NCI-H1436 treated with DMSO at 0.1 percent for 48 hours (cell line): Measurements from ENCODE around the gene FAM219A.

Experiments used
- DNase-seq: peaks from one replicate; lab custom pipeline; 2025; lab: John Stamatoyannopoulos, UW

FAM219A gene

GRCh38 chr9:34400686-34401602, 57.4 kb downstream of the FAM219A start:
- no peak for DNase-seq

- no peak for DNase-seq
Observed at GRCh38 chr9:34400275-34400674, 58.1 kb downstream of the FAM219A start.

- DNase-seq: no peak
Observed at GRCh38 chr9:34399729-34400128, 58.6 kb downstream of the FAM219A start.

GRCh38 chr9:34398875-34399274, 59.5 kb downstream of the FAM219A start:
- no peak for DNase-seq

GRCh38 chr9:34396276-34397214, 61.8 kb downstream of the FAM219A start:
- no peak for DNase-seq

GRCh38 chr9:34392511-34392910, 65.9 kb downstream of the FAM219A start:
- DNase-seq: no peak

- DNase-seq: no peak
Observed at GRCh38 chr9:34387239-34387638, 71.1 kb downstream of the FAM219A start.

GRCh38 chr9:34386656-34387055, 71.7 kb downstream of the FAM219A start:
- DNase-seq: no peak

GRCh38 chr9:34385561-34386230, 72.7 kb downstream of the FAM219A start:
- no peak for DNase-seq

GRCh38 chr9:34384368-34385165, 73.8 kb downstream of the FAM219A start:
- no peak for DNase-seq

GRCh38 chr9:34383904-34384303, 74.5 kb downstream of the FAM219A start:
- no peak for DNase-seq

GRCh38 chr9:34382879-34383278, 75.5 kb downstream of the FAM219A start:
- DNase-seq: no peak

- no peak for DNase-seq
Observed at GRCh38 chr9:34382054-34382453, 76.3 kb downstream of the FAM219A start.

GRCh38 chr9:34381323-34381722, 77.0 kb downstream of the FAM219A start:
- no peak for DNase-seq

GRCh38 chr9:34380511-34381315, 77.7 kb downstream of the FAM219A start:
- no peak for DNase-seq

- DNase-seq: no peak
Observed at GRCh38 chr9:34380034-34380510, 78.3 kb downstream of the FAM219A start.

- DNase-seq: no peak
Observed at GRCh38 chr9:34379334-34380033, 78.9 kb downstream of the FAM219A start.

GRCh38 chr9:34378376-34379060, 79.9 kb downstream of the FAM219A start:
- no peak for DNase-seq

- no peak for DNase-seq
Observed at GRCh38 chr9:34377404-34377746, 81.0 kb downstream of the FAM219A start.
